Astrocyte of the cerebellum (primary cell): Measurements from ENCODE around the gene SMAD5.
A peak's percentile ranks its signal among the peaks of the same experiment; 100 is the strongest.

Experiments
- DNase-seq: peaks from one replicate; pipeline ENCODE4 v3.0.0-alpha.2; 2011; ENCODE audit warnings: low read depth
- H3K4me3 ChIP-seq: 2 replicates; pipeline ENCODE4 v1.5.1; 2011; ENCODE audit warnings: mild to moderate bottlenecking, low read depth, low read length, moderate library complexity
- in situ Hi-C: cut with HindIII; loops from 2 replicates; pipeline ENCODE4 v1.10.0; 2017; ENCODE audit warnings: low sequenced_read_pairs
- TF ChIP-seq, protein P1 (sequence below): IDR thresholded peaks from 2 replicates; pipeline ENCODE4 v1.5.1; 2012; ENCODE audit warnings: low read length, low read depth, moderate library complexity, mild to moderate bottlenecking; ENCODE audit errors: missing control alignments

SMAD5 gene

DNA sequence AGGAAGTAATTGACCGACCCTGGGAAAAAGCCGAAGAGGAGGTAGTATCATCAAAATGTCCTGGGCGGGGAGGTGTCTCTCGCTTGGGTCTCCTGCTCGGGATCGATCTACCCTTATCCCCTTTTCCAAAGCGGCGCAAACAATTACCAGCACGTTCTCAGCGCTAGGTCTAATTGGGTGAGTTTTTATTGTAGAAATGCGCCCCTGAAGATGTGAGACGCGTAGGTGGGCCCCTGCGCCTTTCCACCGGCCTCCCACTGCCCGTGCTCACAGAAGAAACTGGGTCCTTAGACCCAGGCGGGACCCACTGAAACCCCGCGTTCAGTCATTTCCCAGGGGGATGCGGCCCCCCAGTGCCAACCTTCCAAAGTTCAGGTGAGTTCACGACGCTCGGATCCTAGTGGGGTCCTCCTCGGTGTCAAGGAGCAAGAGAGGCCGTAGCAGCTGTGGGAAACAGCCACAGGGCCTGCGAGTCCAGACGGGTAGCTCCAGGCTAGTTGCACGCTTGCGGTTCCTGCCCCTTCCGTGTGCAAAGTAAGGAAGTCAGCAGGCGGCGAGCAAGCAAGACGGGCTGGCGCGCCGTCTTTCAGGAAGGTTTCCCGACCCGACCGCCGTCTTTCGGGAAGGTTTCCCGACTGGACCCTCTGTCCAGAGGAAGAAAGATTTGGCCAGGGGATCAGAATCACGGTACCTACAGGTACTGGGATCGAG is 58.8 kb downstream of the SMAD5 start:
- no peak for DNase-seq
- in situ Hi-C loops, result no loop called here
- TF ChIP-seq, protein P1, sequence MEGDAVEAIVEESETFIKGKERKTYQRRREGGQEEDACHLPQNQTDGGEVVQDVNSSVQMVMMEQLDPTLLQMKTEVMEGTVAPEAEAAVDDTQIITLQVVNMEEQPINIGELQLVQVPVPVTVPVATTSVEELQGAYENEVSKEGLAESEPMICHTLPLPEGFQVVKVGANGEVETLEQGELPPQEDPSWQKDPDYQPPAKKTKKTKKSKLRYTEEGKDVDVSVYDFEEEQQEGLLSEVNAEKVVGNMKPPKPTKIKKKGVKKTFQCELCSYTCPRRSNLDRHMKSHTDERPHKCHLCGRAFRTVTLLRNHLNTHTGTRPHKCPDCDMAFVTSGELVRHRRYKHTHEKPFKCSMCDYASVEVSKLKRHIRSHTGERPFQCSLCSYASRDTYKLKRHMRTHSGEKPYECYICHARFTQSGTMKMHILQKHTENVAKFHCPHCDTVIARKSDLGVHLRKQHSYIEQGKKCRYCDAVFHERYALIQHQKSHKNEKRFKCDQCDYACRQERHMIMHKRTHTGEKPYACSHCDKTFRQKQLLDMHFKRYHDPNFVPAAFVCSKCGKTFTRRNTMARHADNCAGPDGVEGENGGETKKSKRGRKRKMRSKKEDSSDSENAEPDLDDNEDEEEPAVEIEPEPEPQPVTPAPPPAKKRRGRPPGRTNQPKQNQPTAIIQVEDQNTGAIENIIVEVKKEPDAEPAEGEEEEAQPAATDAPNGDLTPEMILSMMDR, result no peak
- peak overlapping the region; percentile 33 for H3K4me3 ChIP-seq

- in situ Hi-C loops, result no loop called here
- TF ChIP-seq, protein P1, result no peak
- no peak for DNase-seq
- peak overlapping the region; percentile 33 for H3K4me3 ChIP-seq
Measured at GRCh38 chr5:136192015-136192525, 59.4 kb downstream of the SMAD5 start.

GRCh38 chr5:136192526-136193321 is 60.1 kb downstream of the SMAD5 start, which contains the start of gene SMIM32:
SMIM32 (minus strand) TSS chr5:136193162; CDS start chr5:136192524, 638 bp downstream.
- in situ Hi-C loops, result no loop called here
- peak within 1 kb of the TSS; percentile 33 for H3K4me3 ChIP-seq
- TF ChIP-seq, protein P1, result no peak
- DNase-seq, result no peak

- H3K4me3 ChIP-seq, result peak overlapping the region; percentile 33
- no peak for DNase-seq
- in situ Hi-C loops, result no loop called here
- TF ChIP-seq, protein P1, result no peak
Measured at GRCh38 chr5:136193322-136193935, 60.8 kb downstream of the SMAD5 start.

DNA sequence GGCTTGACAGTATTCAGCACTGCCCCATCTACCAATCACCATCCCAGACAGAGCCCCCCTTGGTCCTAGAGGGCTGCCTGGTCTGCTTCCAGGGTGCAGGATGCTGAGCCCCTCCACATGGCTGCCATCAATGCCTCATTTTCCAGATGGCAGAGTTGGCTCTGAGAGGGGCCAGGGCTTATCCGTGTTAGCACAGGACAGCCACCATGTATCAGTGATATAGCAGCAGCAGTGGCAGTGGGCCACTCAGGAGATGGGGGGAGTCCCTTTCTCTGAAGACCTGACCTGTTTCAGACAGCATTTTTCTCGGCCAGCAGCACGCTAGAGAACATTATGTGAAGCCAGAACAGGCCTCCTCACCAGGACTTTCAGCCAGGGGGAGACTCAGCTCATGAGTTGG is 61.9 kb downstream of the SMAD5 start:
- no peak for DNase-seq
- no peak overlapping the region for H3K4me3 ChIP-seq
- in situ Hi-C loops, result no loop called here
- TF ChIP-seq, protein P1, result no peak
